Measurements from ENCODE around the gene LRP1B. TPM values are rescaled to one million over a fixed set of nuclear protein-coding genes. Genes with fewer than 3 reads are reported as not detected.
A peak's percentile ranks its signal among the peaks of the same experiment; 100 is the strongest.

The LRP1B gene
- total RNA-seq, 1 experiment from 2014 or later = 0.03 TPM

DNA sequence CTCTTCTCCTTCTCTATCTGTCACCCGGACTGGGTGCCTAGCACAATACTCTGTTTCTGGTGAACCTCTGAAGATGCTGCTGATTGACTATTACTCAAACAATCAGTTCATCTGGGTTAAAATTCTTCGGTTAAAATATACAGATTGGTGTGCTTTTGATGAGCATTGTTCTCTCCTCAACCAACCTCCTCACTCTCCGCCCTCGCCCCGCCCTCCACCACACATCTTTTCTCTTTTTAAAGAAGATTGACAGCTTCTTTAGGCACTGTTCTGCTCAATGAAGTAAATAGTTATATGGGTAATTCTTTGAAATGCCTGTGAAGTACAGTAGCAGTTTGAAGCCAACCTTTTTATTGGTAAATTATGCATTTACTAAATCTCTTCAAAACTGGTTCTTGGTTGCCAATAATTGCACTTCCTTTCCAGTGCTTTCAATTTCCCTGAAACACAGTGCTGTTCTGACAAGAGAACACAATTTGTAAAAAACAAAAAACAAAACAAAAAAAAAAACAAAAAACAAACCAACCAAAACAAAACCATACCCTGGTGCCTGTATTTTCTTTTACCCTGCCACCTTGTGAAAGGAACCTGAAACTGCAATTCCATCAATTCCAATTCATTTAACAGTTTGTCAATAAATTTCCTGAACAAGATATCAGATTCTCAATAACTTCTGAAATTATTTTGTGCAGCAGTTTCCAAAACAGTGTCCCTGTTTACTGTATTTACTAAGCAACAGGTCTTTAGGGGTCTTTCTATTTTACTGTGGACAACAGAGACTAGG lies 188.6 kb downstream of the LRP1B start:
- no peak for DNase-seq (ENCODE audit: low read depth, low spot score)
- in situ Hi-C loops (cut with HindIII; ENCODE audit: low pct_unique_long_range_greater_than_20kb, low sequenced_read_pairs) = no loop called here

DNA sequence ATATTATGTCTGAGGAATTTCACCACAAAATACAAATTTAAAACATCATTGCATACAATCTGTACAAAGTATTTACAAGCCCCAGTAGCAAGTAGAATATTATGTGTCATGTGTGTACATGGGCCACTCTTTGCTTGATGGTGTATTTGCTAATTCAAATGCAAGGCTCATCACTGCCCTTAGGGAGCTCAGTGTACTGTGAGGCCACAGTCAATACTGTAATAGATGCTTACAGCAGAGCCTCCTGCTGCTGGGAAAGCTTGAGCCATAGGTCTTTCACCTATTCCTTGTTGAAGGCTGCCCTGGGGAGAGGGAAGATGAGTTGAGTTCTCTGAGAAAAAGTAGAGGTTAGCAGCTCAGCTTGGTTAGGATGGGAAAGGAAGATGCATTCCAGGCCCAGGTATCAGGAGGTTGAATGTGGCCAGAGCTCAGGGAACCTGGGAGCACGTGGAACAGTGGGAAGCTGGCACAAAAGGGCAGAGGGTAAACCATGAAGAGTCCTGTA lies 189.6 kb downstream of the LRP1B start:
- DNase-seq (ENCODE audit: low read depth, low spot score) = no peak
- in situ Hi-C loops (cut with HindIII; ENCODE audit: low pct_unique_long_range_greater_than_20kb, low sequenced_read_pairs) = no loop called here

DNA sequence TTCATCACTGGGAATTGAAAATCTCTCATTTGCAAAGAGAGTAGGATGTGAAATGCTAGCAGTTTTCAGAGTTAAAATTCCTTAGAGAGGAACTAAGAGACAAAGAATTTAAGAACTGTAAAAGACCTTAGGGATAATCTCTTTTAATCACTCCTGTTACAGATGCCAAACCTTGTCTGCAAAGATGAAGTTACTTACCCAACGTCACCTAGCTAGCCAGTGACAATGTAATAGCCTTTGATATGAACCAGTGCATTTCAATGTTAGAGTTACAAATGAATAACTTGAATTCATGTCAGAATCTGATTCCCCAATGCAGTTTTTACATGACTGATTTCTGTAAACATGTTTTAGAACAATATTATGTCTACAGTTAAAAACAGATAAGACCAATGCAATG lies 190.1 kb downstream of the LRP1B start:
- in situ Hi-C loops (cut with HindIII; ENCODE audit: low pct_unique_long_range_greater_than_20kb, low sequenced_read_pairs) = no loop called here
- DNase-seq (ENCODE audit: low read depth, low spot score) = no peak

DNA sequence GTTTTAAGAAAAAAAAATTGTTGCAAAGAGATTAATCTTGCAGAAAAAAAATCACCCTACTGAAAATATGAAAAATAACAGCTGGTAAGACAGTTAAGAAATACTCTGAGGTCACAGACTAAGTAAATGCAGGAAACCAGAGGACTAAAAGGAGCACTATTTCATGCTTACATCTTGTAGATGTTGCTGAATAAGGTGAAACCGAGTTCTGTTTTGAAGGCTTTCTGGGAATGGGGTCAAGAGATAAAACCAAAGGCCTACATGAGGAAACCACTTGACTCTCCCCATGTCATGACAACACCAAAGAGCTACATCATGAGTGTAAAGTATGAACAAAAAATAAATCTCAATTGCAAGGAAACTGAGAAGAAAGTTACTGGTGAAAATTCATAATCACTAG lies 197.6 kb downstream of the LRP1B start:
- DNase-seq (ENCODE audit: low read depth, low spot score) = no peak
- in situ Hi-C loops (cut with HindIII; ENCODE audit: low pct_unique_long_range_greater_than_20kb, low sequenced_read_pairs) = no loop called here

DNA sequence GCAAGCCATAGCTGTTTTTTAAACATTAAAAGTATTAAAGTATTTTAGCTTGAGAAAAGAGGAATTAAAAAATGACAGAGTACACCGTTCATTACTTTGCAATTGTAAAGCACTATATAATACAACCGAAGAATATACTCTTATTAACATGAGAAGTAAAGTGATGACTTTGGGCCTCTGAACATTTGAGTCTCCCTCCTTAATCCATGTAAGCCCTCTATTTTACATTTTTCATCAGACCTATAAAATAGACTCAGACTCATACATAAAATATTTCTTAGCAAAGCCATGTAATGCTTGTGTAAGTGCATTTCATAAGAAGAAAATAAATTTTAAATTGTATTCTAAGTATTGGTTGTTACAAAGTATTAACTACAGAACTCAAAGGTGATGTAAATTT lies 198.6 kb downstream of the LRP1B start:
- in situ Hi-C loops (cut with HindIII; ENCODE audit: low pct_unique_long_range_greater_than_20kb, low sequenced_read_pairs) = no loop called here

DNA sequence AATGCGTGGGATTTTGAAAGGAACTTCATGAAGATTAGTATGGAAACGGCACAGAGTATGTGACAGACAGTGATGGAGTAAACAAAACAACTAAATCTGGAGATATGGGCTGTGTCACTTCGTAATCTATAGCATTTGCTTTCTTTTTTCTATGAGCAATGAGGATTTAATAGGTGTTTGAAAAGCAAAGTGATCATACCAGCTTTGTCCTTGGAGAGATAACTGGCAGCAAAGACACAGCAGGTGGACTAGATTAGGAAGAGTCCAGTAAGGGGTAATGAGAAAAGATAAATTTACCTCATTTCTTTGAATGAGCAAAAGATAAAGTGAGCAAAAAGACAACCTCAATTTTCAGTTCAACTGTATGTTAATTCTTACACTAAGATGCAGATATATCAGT lies 199.0 kb downstream of the LRP1B start:
- in situ Hi-C loops (cut with HindIII; ENCODE audit: low pct_unique_long_range_greater_than_20kb, low sequenced_read_pairs) = no loop called here
- no peak for DNase-seq (ENCODE audit: low read depth, low spot score)

More for the DNA sequence above, 198.6 kb downstream of the LRP1B start:
- DNase-seq (ENCODE audit: low read depth, low spot score) = no peak

DNA sequence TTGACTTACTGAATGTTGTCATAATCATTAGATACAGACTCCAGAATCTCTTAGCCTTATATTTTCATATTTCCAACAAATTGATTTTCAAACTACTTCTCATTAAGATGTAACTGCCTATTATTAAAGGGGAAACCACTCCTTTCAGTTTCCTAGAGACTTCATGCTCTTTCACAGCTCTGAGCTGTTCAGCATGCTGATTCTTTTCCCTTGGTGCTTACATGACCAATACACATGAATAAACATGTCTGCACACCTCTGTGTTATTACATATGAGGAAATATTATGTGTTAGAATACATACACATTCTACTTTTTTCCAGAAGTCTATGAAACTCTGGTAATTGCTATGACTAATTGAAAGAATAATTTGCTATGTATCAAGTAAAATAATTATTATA lies 200.0 kb downstream of the LRP1B start:
- DNase-seq (ENCODE audit: low read depth, low spot score) = no peak
- in situ Hi-C loops (cut with HindIII; ENCODE audit: low pct_unique_long_range_greater_than_20kb, low sequenced_read_pairs) = no loop called here

DNA sequence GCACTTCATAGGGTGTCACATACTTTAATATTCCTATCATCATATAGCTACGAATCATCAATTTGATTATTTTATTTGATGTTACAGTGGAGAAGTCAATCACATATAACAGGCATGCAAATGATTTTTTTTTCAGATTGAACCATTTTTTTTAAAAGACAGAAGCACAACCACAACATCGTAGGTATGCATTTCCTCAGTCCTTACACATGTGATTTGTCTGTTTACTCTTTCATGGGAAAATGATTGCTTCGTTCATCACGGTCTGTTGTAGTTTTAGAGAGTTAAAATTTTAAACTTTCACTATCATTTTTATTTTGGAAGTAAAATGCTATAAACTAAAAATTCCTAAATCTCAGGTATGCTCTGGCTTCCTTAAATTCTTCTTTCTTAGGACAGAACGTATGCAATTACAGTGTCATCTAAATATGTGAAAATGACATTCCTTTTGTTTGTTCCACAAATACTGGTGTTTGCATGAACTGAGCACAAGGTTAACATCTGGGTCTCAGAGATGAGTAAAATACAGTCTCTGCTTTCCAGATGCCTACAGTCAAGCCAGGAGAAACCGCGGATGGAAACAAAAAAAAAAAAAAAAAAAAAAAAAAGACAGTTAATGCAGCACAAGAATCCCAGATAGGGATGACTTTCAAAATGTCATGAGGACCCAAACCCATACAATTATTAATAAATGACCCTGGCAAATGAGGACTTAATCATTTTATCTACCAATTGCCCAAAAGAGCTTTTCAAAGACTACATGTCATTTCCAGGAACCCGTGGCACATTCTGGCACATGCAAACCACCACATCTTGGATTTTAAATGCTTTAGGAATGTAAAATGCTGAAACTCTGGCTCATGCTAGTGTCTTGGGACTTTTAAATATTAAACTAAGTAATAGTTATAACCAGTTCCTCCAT lies 201.2 kb downstream of the LRP1B start:
- in situ Hi-C loops (cut with HindIII; ENCODE audit: low pct_unique_long_range_greater_than_20kb, low sequenced_read_pairs) = no loop called here
- DNase-seq (ENCODE audit: low read depth, low spot score) = no peak

DNA sequence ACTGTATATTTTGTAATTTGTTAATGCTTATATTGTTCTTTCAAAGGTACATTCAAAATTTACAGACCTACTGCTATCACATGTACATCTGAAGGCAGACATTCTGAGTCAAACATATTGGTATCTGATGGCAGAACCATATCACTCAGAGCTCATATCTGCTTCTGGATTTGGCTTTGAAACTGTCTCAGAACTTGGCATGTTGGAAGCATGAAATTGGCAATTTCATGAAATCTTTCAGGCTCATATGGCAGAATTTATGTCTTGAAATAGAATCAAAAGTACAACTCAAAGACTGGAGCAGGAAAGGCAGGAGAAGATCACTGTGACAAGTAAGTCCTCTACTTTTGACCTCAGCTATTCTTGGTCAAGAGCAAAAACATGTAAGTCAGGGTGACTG lies 202.3 kb downstream of the LRP1B start:
- no peak for DNase-seq (ENCODE audit: low read depth, low spot score)
- in situ Hi-C loops (cut with HindIII; ENCODE audit: low pct_unique_long_range_greater_than_20kb, low sequenced_read_pairs) = no loop called here

DNA sequence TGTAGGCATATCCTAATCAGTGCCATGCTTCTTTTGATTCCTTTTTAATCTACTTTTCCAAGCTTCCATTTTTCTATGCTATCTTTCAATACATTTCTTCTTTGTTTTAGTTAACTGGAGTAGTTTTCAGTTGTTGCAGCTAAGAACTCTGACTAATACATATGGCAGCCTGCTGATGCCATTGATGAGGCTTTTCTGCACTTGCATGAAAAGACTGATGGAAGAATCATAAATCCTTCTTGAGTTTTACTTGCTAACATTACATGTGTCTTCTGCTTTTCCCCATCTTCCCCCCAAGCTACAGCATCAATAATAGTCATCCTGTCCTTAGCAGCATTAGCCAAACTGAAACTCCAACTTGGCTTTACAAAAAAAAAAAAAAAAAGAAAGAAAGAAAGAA lies 203.3 kb downstream of the LRP1B start:
- in situ Hi-C loops (cut with HindIII; ENCODE audit: low pct_unique_long_range_greater_than_20kb, low sequenced_read_pairs) = no loop called here
- DNase-seq (ENCODE audit: low read depth, low spot score) = no peak

DNA sequence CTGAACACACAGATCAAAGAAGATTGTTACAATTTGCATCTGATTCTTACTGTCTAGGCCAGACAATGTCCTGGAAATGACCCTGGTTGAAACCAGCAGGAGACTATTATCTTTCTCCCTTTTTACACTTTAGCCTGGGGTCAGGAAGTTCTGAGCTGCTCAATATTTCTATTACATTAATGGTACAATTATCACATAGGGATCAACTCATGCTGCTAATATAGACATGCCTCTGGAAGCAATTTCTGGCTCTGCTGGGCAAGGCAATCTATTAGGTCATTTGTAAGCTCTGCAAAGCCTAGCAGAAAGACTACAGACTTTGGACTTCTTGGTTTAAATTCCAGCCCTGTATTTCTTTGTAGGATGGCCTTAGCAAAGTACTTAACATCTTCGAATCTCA lies 205.3 kb downstream of the LRP1B start:
- DNase-seq (ENCODE audit: low read depth, low spot score) = no peak
- in situ Hi-C loops (cut with HindIII; ENCODE audit: low pct_unique_long_range_greater_than_20kb, low sequenced_read_pairs) = no loop called here

DNA sequence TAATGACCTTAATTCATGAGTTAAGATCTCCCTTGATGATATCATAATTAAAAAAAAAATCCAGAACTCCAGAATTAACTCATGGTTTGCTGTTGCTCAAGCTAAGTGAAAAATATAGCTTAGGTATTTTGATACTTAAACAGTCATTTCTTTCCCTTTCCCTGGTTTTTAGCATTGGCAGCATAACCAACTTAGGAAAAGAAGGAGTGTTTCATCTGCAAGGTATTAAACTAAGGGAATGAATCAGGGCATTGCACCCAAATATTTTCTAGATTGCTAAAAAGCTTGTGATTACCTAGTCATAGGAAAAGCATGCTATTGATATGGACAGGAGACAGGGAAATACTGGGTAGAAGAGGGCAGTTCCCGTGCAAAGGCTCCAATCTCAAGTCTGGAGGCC lies 207.2 kb downstream of the LRP1B start:
- in situ Hi-C loops (cut with HindIII; ENCODE audit: low pct_unique_long_range_greater_than_20kb, low sequenced_read_pairs) = no loop called here
- DNase-seq (ENCODE audit: low read depth, low spot score) = no peak

DNA sequence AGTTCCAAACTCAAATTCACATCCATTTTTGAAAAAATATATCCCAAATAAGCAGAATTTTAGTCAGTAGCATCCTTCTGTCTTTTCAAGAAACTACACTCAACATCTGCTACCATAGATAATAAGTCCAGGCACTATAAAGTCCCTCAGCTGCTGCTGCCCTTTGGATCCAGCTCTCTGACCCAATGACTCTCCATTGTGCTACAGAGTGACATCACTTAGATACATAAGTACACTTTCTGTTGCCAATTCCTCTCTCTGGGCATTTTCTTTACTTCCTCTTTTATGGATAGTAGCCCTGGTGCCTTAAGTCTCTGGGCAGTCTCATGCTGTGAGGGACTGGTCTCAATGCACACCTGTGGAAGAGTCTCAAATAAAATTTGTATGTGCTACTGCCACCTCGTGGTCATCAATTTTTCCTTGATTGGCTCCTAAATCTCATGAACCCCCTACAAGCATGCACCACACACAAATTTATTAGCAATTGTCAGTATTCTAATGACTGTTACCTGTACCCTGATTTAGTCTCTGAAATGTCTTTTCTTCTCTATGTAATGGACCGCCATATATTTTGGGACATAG lies 219.2 kb downstream of the LRP1B start:
- in situ Hi-C loops (cut with HindIII; ENCODE audit: low pct_unique_long_range_greater_than_20kb, low sequenced_read_pairs) = no loop called here
- DNase-seq (ENCODE audit: low read depth, low spot score) = peak; percentile 64

DNA sequence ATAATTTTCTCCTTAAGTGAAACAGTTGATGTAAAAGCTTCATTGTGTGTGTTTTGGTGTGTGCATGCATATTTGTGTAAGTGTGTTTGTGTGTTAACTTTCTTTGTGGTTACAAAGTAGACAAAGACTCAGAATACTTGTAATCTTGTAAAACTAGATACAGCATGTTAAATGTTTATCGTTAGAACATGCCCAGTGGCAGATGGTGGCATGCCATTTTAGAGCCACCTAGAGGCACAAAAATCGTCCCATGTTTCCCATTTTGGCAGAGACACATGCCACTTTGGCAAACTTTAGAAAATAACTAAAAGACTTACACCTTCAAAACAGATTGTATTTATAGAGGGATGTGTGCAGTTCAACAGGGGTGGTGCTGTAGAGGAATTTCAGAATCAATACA lies 224.1 kb downstream of the LRP1B start:
- in situ Hi-C loops (cut with HindIII; ENCODE audit: low pct_unique_long_range_greater_than_20kb, low sequenced_read_pairs) = no loop called here
- DNase-seq (ENCODE audit: low read depth, low spot score) = no peak

DNA sequence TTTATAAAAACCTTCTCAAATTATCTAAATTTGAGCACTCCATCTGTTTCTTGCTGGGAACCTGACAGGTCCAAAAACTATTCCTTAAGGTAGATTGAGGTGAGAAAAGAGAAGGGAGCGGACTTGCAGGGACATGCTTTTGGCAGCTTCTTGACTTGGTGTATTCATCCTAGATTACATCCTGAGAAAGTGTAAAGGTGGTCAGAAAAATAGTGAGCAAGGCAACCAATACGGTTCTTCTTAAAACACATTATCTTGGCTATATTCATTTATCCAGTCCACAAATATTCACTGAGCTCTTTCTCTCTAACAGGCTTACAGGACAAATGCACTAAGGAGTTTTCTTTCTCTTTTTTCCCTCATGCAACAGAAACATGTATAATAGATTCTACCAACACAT lies 230.0 kb downstream of the LRP1B start:
- in situ Hi-C loops (cut with HindIII; ENCODE audit: low pct_unique_long_range_greater_than_20kb, low sequenced_read_pairs) = no loop called here
- DNase-seq (ENCODE audit: low read depth, low spot score) = no peak

DNA sequence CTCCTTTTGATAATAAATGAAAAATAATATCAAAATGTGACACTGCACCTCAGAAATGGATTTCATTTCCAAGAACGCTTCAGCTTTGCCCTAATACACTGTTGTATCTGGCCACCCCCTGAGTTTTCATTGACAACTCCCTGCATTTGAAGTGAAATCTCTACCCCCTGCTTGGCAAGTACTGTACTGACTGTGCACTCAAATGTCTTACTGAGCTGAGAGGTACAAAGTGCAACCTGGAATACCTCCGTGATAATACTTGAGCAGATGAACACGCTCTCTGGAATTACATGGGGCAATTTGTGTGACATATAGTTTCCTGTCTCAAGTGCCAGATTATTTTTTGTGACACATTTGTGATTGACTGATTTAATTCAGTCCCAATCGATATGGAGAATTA lies 231.1 kb downstream of the LRP1B start:
- no peak for DNase-seq (ENCODE audit: low read depth, low spot score)

DNA sequence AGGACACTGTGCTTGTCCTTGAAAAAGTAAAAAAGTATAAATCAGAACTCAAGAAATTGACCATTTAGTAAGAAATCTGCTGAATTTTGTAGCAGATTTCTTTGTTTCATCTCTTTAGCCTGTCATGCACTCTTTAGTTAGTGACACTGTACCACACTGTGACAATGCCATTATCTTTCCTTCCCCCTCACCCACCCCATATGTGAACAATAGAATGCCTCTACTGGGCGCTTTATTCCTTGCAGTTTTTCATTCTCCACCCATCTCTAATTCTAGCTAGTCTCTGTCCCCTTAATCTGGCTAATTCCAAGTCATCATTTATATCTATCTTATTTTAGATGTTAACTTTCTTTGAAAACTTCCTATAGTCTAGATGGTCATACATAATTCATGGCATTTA lies 241.0 kb downstream of the LRP1B start:
- in situ Hi-C loops (cut with HindIII; ENCODE audit: low pct_unique_long_range_greater_than_20kb, low sequenced_read_pairs) = no loop called here
- no peak for DNase-seq (ENCODE audit: low read depth, low spot score)

More for the DNA sequence above, 231.1 kb downstream of the LRP1B start:
- in situ Hi-C loops (cut with HindIII; ENCODE audit: low pct_unique_long_range_greater_than_20kb, low sequenced_read_pairs) = no loop called here

DNA sequence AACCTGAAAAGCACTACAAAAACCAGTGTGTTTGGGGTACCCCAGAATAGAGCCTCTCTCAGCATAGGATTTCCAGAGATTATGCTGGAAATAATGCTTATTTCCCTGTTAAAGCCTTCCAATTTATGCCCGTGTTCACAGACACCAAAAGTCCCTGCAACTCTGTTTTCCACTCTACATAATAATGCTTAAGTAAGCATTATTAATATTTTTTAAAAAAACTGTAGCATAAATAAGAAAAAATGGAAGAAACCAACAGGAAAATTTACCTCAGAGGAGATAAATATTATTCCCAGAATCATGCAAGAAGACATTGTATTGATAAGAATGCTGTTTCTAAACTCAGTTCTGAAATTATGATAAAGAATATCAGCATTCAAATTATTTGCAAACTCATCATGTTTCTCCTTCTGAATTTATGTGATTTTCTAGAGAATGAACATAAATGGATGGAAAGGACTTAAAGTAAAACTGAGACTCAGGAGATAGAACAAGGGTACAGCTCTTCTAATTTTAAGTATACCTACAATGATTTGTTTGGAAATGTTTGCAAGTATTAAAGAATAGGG lies 241.7 kb downstream of the LRP1B start:
- no peak for DNase-seq (ENCODE audit: low read depth, low spot score)
- in situ Hi-C loops (cut with HindIII; ENCODE audit: low pct_unique_long_range_greater_than_20kb, low sequenced_read_pairs) = no loop called here

Measured in SK-MEL-5 (cell line).